Measurements from ENCODE around the gene ARHGEF40. TPM values are rescaled to one million over a fixed set of nuclear protein-coding genes. Genes with fewer than 3 reads are reported as not detected.

The ARHGEF40 gene
- total and polyA plus RNA-seq, 10 of the 15 experiments (the other 5 are each of a cell fraction or from before 2014, with no cell fraction given): 0.03 to 0.31 (median 0.08) TPM; not detected in 2

DNA sequence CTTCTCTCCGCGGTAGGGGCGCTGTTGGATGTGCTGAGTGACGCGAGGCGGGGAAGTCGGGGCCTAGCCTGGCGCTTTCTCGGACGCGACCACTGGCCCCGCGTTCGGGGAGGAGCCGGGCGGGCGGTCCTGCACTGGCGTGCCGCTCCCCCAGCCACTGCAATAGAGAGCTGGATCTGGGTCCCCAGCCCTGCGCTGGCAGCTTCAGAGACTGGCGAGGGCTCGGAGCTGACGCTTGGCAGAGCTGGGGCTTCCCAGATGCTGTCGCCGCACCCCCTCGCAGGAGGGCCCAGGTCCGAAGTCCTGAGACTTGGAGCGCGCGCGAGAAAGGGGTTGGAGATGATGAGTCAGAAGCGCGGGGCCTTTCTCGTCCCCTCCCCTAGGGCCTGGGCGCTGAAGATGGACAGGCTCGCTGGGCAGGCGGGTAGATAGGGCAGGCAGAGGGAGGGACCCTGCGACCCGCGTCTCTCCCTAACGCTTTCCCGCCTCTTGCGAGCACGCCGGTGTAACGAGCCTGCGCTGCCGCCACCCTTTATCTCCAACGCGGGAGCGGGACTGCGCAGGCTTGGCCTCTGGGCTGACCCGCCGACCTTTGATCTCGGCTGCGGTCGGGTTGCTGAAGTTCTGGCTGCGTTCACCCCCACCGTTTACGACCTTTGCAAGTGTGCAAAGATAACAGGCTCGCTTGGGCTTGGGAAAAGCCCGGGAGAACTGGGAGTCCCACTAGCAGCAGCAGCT lies 33.8 kb downstream of the ARHGEF40 start (continued):
- no peak for TF ChIP-seq PRDM15 (CRISPR knock-in tag; IDR thresholded peaks at IDR 0.05)
- TF ChIP-seq, protein P1, sequence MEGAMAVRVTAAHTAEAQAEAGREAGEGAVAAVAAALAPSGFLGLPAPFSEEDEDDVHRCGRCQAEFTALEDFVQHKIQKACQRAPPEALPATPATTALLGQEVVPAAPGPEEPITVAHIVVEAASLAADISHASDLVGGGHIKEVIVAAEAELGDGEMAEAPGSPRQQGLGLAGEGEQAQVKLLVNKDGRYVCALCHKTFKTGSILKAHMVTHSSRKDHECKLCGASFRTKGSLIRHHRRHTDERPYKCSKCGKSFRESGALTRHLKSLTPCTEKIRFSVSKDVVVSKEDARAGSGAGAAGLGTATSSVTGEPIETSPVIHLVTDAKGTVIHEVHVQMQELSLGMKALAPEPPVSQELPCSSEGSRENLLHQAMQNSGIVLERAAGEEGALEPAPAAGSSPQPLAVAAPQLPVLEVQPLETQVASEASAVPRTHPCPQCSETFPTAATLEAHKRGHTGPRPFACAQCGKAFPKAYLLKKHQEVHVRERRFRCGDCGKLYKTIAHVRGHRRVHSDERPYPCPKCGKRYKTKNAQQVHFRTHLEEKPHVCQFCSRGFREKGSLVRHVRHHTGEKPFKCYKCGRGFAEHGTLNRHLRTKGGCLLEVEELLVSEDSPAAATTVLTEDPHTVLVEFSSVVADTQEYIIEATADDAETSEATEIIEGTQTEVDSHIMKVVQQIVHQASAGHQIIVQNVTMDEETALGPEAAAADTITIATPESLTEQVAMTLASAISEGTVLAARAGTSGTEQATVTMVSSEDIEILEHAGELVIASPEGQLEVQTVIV (IDR thresholded peaks at IDR 0.05; ENCODE audit: borderline replicate concordance, partially characterized antibody): peak; percentile 96
- no peak for TF ChIP-seq FOS (IDR thresholded peaks at IDR 0.05; ENCODE audit: borderline replicate concordance, extremely low read depth, insufficient read length)
- TF ChIP-seq SMAD5 (IDR thresholded peaks at IDR 0.05; ENCODE audit: low read depth): peak; percentile 87
- TF ChIP-seq TCF12 (IDR thresholded peaks at IDR 0.05; ENCODE audit: low read depth, low read length): 0 out of 2 replicates have a peak, but pooled peaks have one; percentile 5
- TF ChIP-seq IKZF1 (conservative IDR thresholded peaks at IDR 0.05): peak; percentile 90
- TF ChIP-seq SIN3A (IDR thresholded peaks at IDR 0.05; ENCODE audit: low read depth, low read length): no peak; the same call in 1 of the 2 replicates
- TF ChIP-seq SUZ12 (IDR thresholded peaks at IDR 0.05; ENCODE audit: unreplicated experiment): no peak
- TF ChIP-seq CREB1 (IDR thresholded peaks at IDR 0.05; ENCODE audit: low read depth): peak; percentile 93
- no peak for TF ChIP-seq EZH2 (IDR thresholded peaks at IDR 0.05; ENCODE audit: borderline replicate concordance, control insufficient read depth, low read depth, low read length)
- TF ChIP-seq RUNX3 (IDR thresholded peaks at IDR 0.05; ENCODE audit: low read length): peak; percentile 33
- TF ChIP-seq ZBTB4 (CRISPR knock-in tag; IDR thresholded peaks at IDR 0.05): no peak
- TF ChIP-seq CBFB (IDR thresholded peaks at IDR 0.05; ENCODE audit: low read depth): peak; percentile 89
- TF ChIP-seq HCFC1 (IDR thresholded peaks at IDR 0.05; ENCODE audit: low read length): no peak
- TF ChIP-seq, protein P2, sequence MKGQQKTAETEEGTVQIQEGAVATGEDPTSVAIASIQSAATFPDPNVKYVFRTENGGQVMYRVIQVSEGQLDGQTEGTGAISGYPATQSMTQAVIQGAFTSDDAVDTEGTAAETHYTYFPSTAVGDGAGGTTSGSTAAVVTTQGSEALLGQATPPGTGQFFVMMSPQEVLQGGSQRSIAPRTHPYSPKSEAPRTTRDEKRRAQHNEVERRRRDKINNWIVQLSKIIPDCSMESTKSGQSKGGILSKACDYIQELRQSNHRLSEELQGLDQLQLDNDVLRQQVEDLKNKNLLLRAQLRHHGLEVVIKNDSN (IDR thresholded peaks at IDR 0.05; ENCODE audit: borderline replicate concordance, extremely low read length, insufficient read depth, low read depth, low read length): no peak
- TF ChIP-seq ZBTB33 (IDR thresholded peaks at IDR 0.05): no peak
- no peak for TF ChIP-seq NRF1 (conservative IDR thresholded peaks at IDR 0.05; ENCODE audit: low read depth, low read length)

Data from GM12878 (cell line).